ENCODE data around the gene EFCAB12.

The EFCAB12 gene

GRCh38 chr3:129358177-129358771 lies 70.2 kb downstream of the EFCAB12 start:
- no peak for ATAC-seq (ENCODE audit: insufficient read depth, low read depth)
- TF ChIP-seq, protein P1, sequence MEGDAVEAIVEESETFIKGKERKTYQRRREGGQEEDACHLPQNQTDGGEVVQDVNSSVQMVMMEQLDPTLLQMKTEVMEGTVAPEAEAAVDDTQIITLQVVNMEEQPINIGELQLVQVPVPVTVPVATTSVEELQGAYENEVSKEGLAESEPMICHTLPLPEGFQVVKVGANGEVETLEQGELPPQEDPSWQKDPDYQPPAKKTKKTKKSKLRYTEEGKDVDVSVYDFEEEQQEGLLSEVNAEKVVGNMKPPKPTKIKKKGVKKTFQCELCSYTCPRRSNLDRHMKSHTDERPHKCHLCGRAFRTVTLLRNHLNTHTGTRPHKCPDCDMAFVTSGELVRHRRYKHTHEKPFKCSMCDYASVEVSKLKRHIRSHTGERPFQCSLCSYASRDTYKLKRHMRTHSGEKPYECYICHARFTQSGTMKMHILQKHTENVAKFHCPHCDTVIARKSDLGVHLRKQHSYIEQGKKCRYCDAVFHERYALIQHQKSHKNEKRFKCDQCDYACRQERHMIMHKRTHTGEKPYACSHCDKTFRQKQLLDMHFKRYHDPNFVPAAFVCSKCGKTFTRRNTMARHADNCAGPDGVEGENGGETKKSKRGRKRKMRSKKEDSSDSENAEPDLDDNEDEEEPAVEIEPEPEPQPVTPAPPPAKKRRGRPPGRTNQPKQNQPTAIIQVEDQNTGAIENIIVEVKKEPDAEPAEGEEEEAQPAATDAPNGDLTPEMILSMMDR (IDR thresholded peaks at IDR 0.05; ENCODE audit: borderline replicate concordance, extremely low read depth, low read length, poor library complexity, severe bottlenecking) = no peak
- TF ChIP-seq EZH2 (IDR thresholded peaks at IDR 0.05; ENCODE audit: borderline replicate concordance, low read depth, low read length, severe bottlenecking) = no peak
- no peaks in the 10 kb centered on the region for H4K20me1 ChIP-seq (ENCODE audit: insufficient read depth, low read length)
- no peaks in the 10 kb centered on the region for H3K79me2 ChIP-seq (ENCODE audit: insufficient read depth, low read length)
- no peak overlapping the region for H3K4me3 ChIP-seq (ENCODE audit: low read depth in 1 of 2, low read length in 2 of 2)
- H3K36me3 ChIP-seq (ENCODE audit: insufficient read depth, low read length) = no peaks in the 10 kb centered on the region
- H3K4me2 ChIP-seq (ENCODE audit: insufficient read depth, low read length) = no peak overlapping the region
- no peak overlapping the region for H2AFZ ChIP-seq (ENCODE audit: low read depth, low read length)
- DNase-seq = no peak
- no peak overlapping the region for H3K9ac ChIP-seq (ENCODE audit: low read depth, low read length)
- H3K27me3 ChIP-seq (ENCODE audit: insufficient read depth, low read length, poor library complexity) = no peaks in the 10 kb centered on the region
- no peak overlapping the region for H3K27ac ChIP-seq (ENCODE audit: low read length)
- H3K9me3 ChIP-seq (ENCODE audit: insufficient read depth, low read length, severe bottlenecking) = no peaks in the 10 kb centered on the region
- no peaks in the 10 kb centered on the region for H3K4me1 ChIP-seq (ENCODE audit: insufficient read depth, low read length)

GRCh38 chr3:129357616-129358015 lies 70.8 kb downstream of the EFCAB12 start:
- no peak overlapping the region for H3K9ac ChIP-seq (ENCODE audit: low read depth, low read length)
- no peaks in the 10 kb centered on the region for H3K27me3 ChIP-seq (ENCODE audit: insufficient read depth, low read length, poor library complexity)
- H3K36me3 ChIP-seq (ENCODE audit: insufficient read depth, low read length) = no peaks in the 10 kb centered on the region
- DNase-seq (no peak), ATAC-seq (ENCODE audit: insufficient read depth, low read depth) (no peak)
- no peak overlapping the region for H3K4me3 ChIP-seq (ENCODE audit: low read depth in 1 of 2, low read length in 2 of 2)
- no peaks in the 10 kb centered on the region for H3K9me3 ChIP-seq (ENCODE audit: insufficient read depth, low read length, severe bottlenecking)
- H4K20me1 ChIP-seq (ENCODE audit: insufficient read depth, low read length) = no peaks in the 10 kb centered on the region
- H3K4me2 ChIP-seq (ENCODE audit: insufficient read depth, low read length) = no peak overlapping the region
- H3K79me2 ChIP-seq (ENCODE audit: insufficient read depth, low read length) = no peaks in the 10 kb centered on the region
- no peak for TF ChIP-seq EZH2 (IDR thresholded peaks at IDR 0.05; ENCODE audit: borderline replicate concordance, low read depth, low read length, severe bottlenecking)
- TF ChIP-seq, protein P1 (IDR thresholded peaks at IDR 0.05; ENCODE audit: borderline replicate concordance, extremely low read depth, low read length, poor library complexity, severe bottlenecking) = no peak
- H3K4me1 ChIP-seq (ENCODE audit: insufficient read depth, low read length) = no peaks in the 10 kb centered on the region
- H3K27ac ChIP-seq (ENCODE audit: low read length) = no peak overlapping the region
- H2AFZ ChIP-seq (ENCODE audit: low read depth, low read length) = no peak overlapping the region

DNA sequence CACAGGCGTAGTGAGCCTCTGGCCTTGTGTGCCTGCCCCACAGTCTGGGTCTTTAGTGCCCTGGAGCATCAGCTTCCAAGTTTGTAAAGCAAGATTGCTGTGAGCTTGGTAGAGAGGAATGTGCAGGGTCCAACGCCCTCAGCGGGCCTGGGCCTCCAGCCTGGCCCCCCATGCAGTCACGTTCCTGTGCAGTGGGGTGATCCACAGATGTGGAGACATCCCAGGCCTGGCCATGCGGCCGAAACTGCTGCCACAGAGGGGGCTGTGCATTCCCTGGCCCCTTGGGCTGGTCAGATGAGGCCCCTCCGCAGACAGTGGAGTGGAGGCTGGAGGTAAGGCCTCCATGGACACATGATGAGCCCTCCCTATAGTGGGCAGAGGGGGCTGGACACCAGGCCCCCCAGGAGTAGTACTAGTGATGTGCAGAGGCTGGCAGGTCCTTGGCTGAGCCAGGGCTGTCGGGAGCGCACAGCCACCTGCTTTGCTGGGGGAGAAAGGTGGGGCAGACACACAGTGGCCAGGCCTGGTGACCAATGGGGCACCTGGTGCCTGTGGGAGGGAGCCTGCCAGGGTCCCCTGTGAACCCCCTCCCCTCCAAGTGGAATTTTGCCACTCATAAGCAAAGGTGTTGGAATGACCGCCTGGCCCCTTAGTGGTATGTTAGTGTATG lies 71.5 kb downstream of the EFCAB12 start:
- H3K4me3 ChIP-seq (ENCODE audit: low read depth in 1 of 2, low read length in 2 of 2) = no peak overlapping the region
- H3K36me3 ChIP-seq (ENCODE audit: insufficient read depth, low read length) = no peaks in the 10 kb centered on the region
- TF ChIP-seq, protein P1 (IDR thresholded peaks at IDR 0.05; ENCODE audit: borderline replicate concordance, extremely low read depth, low read length, poor library complexity, severe bottlenecking) = no peak
- TF ChIP-seq EZH2 (IDR thresholded peaks at IDR 0.05; ENCODE audit: borderline replicate concordance, low read depth, low read length, severe bottlenecking) = no peak
- H3K79me2 ChIP-seq (ENCODE audit: insufficient read depth, low read length) = no peaks in the 10 kb centered on the region
- no peaks in the 10 kb centered on the region for H3K9me3 ChIP-seq (ENCODE audit: insufficient read depth, low read length, severe bottlenecking)
- no peak overlapping the region for H2AFZ ChIP-seq (ENCODE audit: low read depth, low read length)
- H3K4me2 ChIP-seq (ENCODE audit: insufficient read depth, low read length) = no peak overlapping the region
- H4K20me1 ChIP-seq (ENCODE audit: insufficient read depth, low read length) = no peaks in the 10 kb centered on the region
- DNase-seq = no peak
- ATAC-seq (ENCODE audit: insufficient read depth, low read depth) = no peak
- H3K4me1 ChIP-seq (ENCODE audit: insufficient read depth, low read length) = no peaks in the 10 kb centered on the region
- no peak overlapping the region for H3K27ac ChIP-seq (ENCODE audit: low read length)
- H3K9ac ChIP-seq (ENCODE audit: low read depth, low read length) = no peak overlapping the region
- no peaks in the 10 kb centered on the region for H3K27me3 ChIP-seq (ENCODE audit: insufficient read depth, low read length, poor library complexity)
